Activated CD4-positive, alpha-beta memory T cell treated with anti-CD3 and anti-CD28 coated beads for 36 hours (primary cell): Measurements from ENCODE around the gene ZC3H11A. TPM values are rescaled to one million over a fixed set of nuclear protein-coding genes. Genes with fewer than 3 reads are reported as not detected.

Source experiments
- CTCF ChIA-PET: fragments of 350-600 bp; sonication (Branson Sonifier 250); formaldehyde crosslinking; loops from one replicate; lab custom pipeline; 2021; ENCODE audit warnings: antibody characterized with exemption, inconsistent platforms; lab: Charles Lee
- POLR2A ChIA-PET: fragments of 350-600 bp; sonication (Branson Sonifier 250); formaldehyde crosslinking; loops from one replicate; lab custom pipeline; 2021; ENCODE audit warnings: antibody characterized with exemption; lab: Charles Lee
- DNase-seq: peaks from one replicate; pipeline ENCODE4 v3.0.0-alpha.2; 2020
- H3K27ac Mint-ChIP-seq: one replicate; pipeline ENCODE4 v1.8.0; 2021; ENCODE audit warnings: mixed read lengths
- H3K27me3 Mint-ChIP-seq: one replicate; pipeline ENCODE4 v1.8.0; 2021; ENCODE audit warnings: mixed read lengths
- H3K36me3 Mint-ChIP-seq: one replicate; pipeline ENCODE4 v1.8.0; 2021; ENCODE audit warnings: mixed read lengths
- H3K4me1 Mint-ChIP-seq: one replicate; pipeline ENCODE4 v1.8.0; 2021; ENCODE audit warnings: low read depth, mixed read lengths
- H3K4me3 Mint-ChIP-seq: one replicate; pipeline ENCODE4 v1.8.0; 2021; ENCODE audit warnings: mild to moderate bottlenecking, mixed read lengths
- H3K9me3 Mint-ChIP-seq: one replicate; pipeline ENCODE4 v1.8.0; 2021; ENCODE audit warnings: mixed read lengths
- intact Hi-C: fragments of 100-400 bp; cut with micrococcal nuclease; formaldehyde crosslinking; loops from one replicate; pipeline ENCODE4 v1.15.1; 2023
- total RNA-seq, 2 experiments: library from RNA; stranded (reverse); gene quantifications; one replicate each; pipeline ENCODE4 v1.2.3, GENCODE V29; 2021

Gene ZC3H11A
- total RNA-seq, 2 experiments from 2014 or later, result 90.2 to 91.8 TPM

GRCh38 chr1:203764105-203765028 is 31.1 kb upstream of the ZC3H11A start:
- intact Hi-C loops, result loop anchor here (1.0 to 10.0 kb wide), 10 partner anchors 10 to 480 kb away; partner anchors contain the start of genes ATP2B4, SNRPE, ZBED6 and ZC3H11A
- no peaks in the 10 kb centered on the region for H3K27me3 Mint-ChIP-seq

DNA sequence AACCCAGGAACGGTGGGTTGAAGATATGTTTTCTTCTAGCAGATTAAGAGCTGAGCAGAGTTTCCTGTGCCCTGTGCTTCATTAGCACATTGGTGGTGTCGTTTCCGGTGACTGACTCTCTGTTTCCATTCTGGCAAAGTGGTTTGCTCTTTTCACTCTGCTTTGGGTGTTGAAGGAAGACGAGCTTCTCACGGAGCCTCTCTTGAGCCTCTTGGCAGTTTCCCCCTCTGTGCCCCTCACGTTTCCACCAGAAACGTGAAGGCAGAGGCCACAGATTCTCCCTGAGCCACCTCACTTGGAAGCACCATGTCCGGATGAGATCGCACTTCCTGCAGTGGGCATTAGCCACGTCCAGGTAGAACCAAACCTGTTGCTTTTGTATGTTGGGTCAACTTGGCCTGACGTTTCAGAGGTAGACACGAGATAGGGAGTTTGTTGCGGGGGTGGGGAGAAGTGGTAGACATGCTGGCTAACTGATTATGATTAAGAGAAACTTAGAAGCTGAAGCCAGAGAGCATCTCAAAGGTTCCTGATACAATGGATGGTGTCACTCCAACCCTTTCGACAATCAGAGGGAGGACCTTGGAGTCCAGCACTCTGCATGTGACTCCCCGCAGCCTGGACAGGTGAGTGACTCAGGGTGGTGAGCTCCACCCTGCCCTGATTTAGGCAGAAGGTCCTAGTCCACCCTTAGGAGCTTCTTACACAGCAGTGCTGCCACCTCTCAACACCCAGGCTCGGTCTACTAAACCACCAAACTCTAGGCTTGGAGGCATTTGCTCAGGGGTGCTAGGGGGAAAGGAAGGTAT is 30.2 kb upstream of the ZC3H11A start, which contains the start of gene LAX1:
TSS of gene LAX1 (plus strand) at position 155 of the 809 bp plus-strand sequence. CDS start at position 538, 383 bp downstream.
- H3K27me3 Mint-ChIP-seq, result no peaks in the 10 kb centered on the region
- H3K4me3 Mint-ChIP-seq, result peak within 1 kb of the TSS; percentile 94
- H3K27ac Mint-ChIP-seq, result peak within 1 kb of the TSS; percentile 100
- H3K36me3 Mint-ChIP-seq, result peaks cover 12% of the 10 kb centered on the region
- POLR2A ChIA-PET, result interaction anchor here (0.5 to 2.1 kb wide), 27 partner anchors 9 to 742 kb away, joined by 3 to 18 read pairs (median 4); partner anchors contain the start of genes ATP2B4, ZBED6 and ZC3H11A
- CTCF ChIA-PET, result interaction anchor here (0.6 to 1.9 kb wide), 8 partner anchors 63 to 498 kb away, joined by 3 to 9 read pairs (median 4); partner anchors contain the start of gene ATP2B4
- H3K9me3 Mint-ChIP-seq, result no peaks in the 10 kb centered on the region
- DNase-seq, result peak; percentile 90
- intact Hi-C loops, result loop anchor here (1.0 to 10.0 kb wide), 10 partner anchors 11 to 480 kb away; partner anchors contain the start of genes ATP2B4, SNRPE, ZBED6 and ZC3H11A
- H3K4me1 Mint-ChIP-seq, result peaks cover 40% of the 10 kb centered on the region

More at GRCh38 chr1:203764105-203765028, 31.1 kb upstream of the ZC3H11A start:
- H3K36me3 Mint-ChIP-seq, result peaks cover 11% of the 10 kb centered on the region
- H3K4me1 Mint-ChIP-seq, result peaks cover 38% of the 10 kb centered on the region
- peak overlapping the region; percentile 100 for H3K27ac Mint-ChIP-seq
- POLR2A ChIA-PET, result interaction anchor here (0.5 to 2.1 kb wide), 24 partner anchors 9 to 743 kb away, joined by 3 to 18 read pairs (median 4); partner anchors contain the start of genes ATP2B4, ZBED6 and ZC3H11A
- CTCF ChIA-PET, result interaction anchor here (0.6 to 1.9 kb wide), 6 partner anchors 62 to 424 kb away, joined by 3 to 9 read pairs (median 4); partner anchors contain the start of gene ATP2B4
- H3K4me3 Mint-ChIP-seq, result peak overlapping the region; percentile 94
- no peak for DNase-seq
- H3K9me3 Mint-ChIP-seq, result no peaks in the 10 kb centered on the region

DNA sequence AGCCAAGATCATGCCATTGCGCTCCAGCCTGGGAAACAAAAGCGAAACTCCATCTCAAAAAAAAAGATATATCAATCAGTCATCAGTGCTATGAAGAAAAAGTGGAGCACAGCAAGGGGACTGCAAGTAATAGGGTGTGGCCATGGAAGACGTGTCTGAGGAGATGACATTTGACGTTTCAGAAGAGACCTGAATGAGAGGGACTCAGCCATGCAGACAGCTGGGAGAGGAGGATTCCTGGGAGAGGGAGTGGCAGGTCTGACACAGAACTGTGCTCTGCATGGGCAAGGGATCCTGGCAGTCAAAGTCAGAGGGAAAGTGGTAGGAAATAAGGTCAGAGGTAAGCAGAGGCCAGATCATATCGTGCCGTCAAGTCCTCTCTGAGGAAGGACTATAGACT is 27.2 kb upstream of the ZC3H11A start:
- Mint-ChIP-seq H3K27me3 (no peaks in the 10 kb centered on the region), H3K36me3 (peaks cover 28% of the 10 kb centered on the region), H3K4me1 (peaks cover 31% of the 10 kb centered on the region), H3K4me3 (no peak overlapping the region), H3K9me3 (no peaks in the 10 kb centered on the region), H3K27ac (peak overlapping the region; percentile 74)
- ChIA-PET POLR2A (no interaction called here), CTCF (no interaction called here)
- intact Hi-C loops, result loop anchor here (5.0 to 10.0 kb wide), 4 partner anchors 36 to 483 kb away; no protein-coding TSS in a partner anchor
- peak; percentile 28 for DNase-seq

DNA sequence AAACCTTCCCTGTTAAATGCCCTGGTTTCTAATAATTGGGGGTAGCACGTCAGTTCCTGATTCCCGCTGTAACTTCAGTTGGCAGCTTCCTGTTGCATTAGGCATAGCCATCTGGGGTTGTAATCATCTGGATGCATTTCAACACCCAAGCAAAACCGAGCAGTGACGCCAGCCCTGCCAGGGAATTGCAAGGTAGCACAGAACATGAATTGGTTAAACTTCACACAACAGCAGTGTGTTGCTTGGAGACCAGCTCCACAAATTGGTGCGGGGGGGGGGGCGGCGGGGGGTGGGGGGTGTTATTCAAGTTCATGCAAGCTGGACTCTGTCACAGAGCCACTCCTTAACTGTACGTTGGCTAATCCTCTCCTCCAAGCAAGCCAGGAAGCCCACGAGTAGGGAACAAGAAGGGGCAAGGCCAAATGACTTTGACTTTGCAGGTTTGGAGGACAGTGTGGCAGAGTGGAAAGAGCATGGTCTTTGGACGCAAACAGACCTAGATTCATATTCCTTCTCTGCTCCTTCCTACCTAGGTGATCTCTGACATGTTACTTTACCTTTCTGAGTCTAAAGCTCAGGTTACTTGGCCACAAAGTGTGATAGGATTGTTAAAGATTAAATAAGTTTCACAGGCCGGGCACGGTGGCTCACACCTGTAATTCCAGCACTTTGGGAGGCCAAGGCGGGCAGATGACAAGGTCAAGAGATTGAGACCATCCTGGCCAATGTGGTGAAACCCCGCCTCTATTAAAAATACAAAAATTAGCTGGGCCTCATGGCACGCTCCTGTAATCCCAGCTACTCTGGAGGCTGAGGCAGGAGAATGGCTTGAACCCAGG is 25.7 kb upstream of the ZC3H11A start:
- H3K27me3 Mint-ChIP-seq, result no peaks in the 10 kb centered on the region
- DNase-seq, result no peak
- ChIA-PET POLR2A (no interaction called here), CTCF (no interaction called here)
- H3K9me3 Mint-ChIP-seq, result no peaks in the 10 kb centered on the region
- intact Hi-C loops, result loop anchor here (5.0 to 10.0 kb wide), 4 partner anchors 37 to 485 kb away; no protein-coding TSS in a partner anchor
- no peak overlapping the region for H3K4me3 Mint-ChIP-seq
- H3K4me1 Mint-ChIP-seq, result peaks cover 17% of the 10 kb centered on the region
- H3K36me3 Mint-ChIP-seq, result peaks cover 37% of the 10 kb centered on the region
- H3K27ac Mint-ChIP-seq, result no peak overlapping the region

- Mint-ChIP-seq H3K27ac (no peak overlapping the region), H3K36me3 (peaks cover 45% of the 10 kb centered on the region), H3K9me3 (no peaks in the 10 kb centered on the region), H3K4me1 (peaks cover 19% of the 10 kb centered on the region), H3K4me3 (no peak overlapping the region), H3K27me3 (no peaks in the 10 kb centered on the region)
- intact Hi-C loops, result no loop called here
- DNase-seq, result no peak
- ChIA-PET POLR2A (no interaction called here), CTCF (interaction anchor here (0.5 kb wide), 1 partner anchor 35 kb away, joined by 3 read pairs; no protein-coding TSS in a partner anchor)
Measured at GRCh38 chr1:203771901-203772301, 23.5 kb upstream of the ZC3H11A start.

DNA sequence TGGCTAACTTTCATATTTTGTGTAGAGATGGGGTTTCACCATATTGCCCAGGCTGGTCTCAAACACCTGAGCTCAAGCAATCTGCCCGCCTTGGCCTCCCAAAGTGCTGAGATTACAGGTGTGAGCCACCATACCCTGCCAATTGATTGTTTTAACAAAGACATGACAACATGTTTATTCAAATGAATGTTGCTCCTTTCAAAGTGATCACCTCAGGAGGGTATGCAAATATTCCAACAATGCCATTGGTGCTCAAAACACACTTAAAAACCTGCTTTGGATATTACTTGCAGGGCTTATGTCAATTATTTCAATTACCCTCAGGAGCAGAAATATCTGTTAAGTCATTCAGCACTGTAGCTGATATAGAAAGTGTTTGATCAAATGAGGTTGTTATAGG is 22.6 kb upstream of the ZC3H11A start:
- ChIA-PET POLR2A (no interaction called here), CTCF (no interaction called here)
- Mint-ChIP-seq H3K9me3 (no peaks in the 10 kb centered on the region), H3K36me3 (peaks cover 45% of the 10 kb centered on the region), H3K27ac (no peak overlapping the region), H3K4me1 (peaks cover 16% of the 10 kb centered on the region), H3K4me3 (no peak overlapping the region), H3K27me3 (no peaks in the 10 kb centered on the region)
- DNase-seq, result no peak
- intact Hi-C loops, result no loop called here

DNA sequence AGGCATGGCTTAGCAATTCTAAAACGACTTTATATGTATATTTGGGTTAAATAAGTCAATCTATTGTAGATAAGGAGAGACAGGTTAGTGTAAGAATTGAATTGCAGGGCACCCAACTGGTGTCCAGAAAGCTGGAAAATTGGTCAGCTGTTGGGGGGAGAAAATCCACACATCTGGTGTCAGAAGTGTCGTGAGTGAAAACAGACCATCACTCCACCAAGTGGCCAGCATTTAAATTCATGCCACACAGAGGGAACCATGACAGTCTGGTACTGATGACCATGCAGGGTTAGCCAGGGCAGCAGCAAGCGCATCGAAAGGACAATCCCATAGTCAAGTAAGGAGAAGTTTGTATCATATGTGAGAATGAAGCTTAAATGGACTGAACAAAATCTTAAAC is 18.8 kb upstream of the ZC3H11A start:
- peak overlapping the region; percentile 35 for H3K27ac Mint-ChIP-seq
- no peaks in the 10 kb centered on the region for H3K9me3 Mint-ChIP-seq
- ChIA-PET CTCF (no interaction called here), POLR2A (interaction anchor here (1.2 to 1.6 kb wide), 2 partner anchors 11 to 124 kb away, joined by 3 to 4 read pairs; partner anchors contain the start of gene LAX1)
- peaks cover 33% of the 10 kb centered on the region for H3K36me3 Mint-ChIP-seq
- no peak for DNase-seq
- H3K4me3 Mint-ChIP-seq, result no peak overlapping the region
- H3K4me1 Mint-ChIP-seq, result peaks cover 5% of the 10 kb centered on the region
- H3K27me3 Mint-ChIP-seq, result no peaks in the 10 kb centered on the region
- intact Hi-C loops, result no loop called here

DNA sequence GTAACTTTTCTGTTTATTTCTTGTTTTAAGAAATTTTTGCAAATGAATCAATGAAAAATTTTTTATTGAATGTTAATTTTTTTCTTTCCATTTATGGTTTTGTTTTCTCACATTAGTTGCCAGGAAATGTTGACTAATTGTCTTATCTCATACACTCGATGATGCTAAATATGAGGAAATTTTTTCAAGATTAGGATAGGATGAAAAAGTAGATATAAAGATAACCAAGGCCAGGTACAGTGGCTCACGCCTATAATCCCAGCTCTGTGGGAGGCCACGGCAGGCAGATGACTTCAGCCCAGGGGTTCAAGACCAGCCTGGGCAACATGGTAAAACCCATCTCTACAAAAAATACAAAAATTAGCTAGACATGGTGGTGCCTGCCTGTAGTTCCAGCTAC is 17.8 kb upstream of the ZC3H11A start:
- DNase-seq, result no peak
- Mint-ChIP-seq H3K36me3 (peaks cover 27% of the 10 kb centered on the region), H3K4me3 (no peak overlapping the region), H3K27ac (no peak overlapping the region), H3K9me3 (no peaks in the 10 kb centered on the region), H3K27me3 (no peaks in the 10 kb centered on the region), H3K4me1 (peaks cover 5% of the 10 kb centered on the region)
- intact Hi-C loops, result no loop called here
- ChIA-PET CTCF (no interaction called here), POLR2A (interaction anchor here (1.2 to 1.6 kb wide), 2 partner anchors 12 to 125 kb away, joined by 3 to 4 read pairs; partner anchors contain the start of gene LAX1)

DNA sequence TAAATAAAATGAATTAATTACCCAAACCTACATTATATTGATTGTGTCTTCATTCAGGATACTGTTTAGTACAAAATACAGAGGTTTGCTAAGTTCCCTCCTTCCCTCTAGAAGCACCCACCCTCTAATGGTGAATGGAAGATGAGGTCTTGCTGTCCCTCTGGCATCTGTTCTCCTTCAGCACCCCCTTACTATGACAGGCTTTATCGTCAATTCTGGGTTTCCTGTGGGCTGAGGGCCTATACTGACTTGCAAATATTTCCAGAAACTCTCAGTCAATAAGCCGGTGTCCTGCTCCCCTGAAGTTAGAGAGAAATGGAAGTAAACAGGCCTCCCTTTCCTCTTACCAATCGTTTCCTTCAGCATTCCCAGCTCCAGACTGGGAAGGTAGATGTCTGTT is 17.3 kb upstream of the ZC3H11A start:
- ChIA-PET CTCF (no interaction called here), POLR2A (interaction anchor here (1.6 kb wide), 1 partner anchor 13 kb away, joined by 4 read pairs; the partner anchor contains the start of gene LAX1)
- H3K4me1 Mint-ChIP-seq, result peaks cover 5% of the 10 kb centered on the region
- H3K4me3 Mint-ChIP-seq, result no peak overlapping the region
- no peak for DNase-seq
- intact Hi-C loops, result no loop called here
- no peaks in the 10 kb centered on the region for H3K27me3 Mint-ChIP-seq
- no peaks in the 10 kb centered on the region for H3K9me3 Mint-ChIP-seq
- H3K36me3 Mint-ChIP-seq, result peaks cover 24% of the 10 kb centered on the region
- H3K27ac Mint-ChIP-seq, result peak overlapping the region; percentile 8

DNA sequence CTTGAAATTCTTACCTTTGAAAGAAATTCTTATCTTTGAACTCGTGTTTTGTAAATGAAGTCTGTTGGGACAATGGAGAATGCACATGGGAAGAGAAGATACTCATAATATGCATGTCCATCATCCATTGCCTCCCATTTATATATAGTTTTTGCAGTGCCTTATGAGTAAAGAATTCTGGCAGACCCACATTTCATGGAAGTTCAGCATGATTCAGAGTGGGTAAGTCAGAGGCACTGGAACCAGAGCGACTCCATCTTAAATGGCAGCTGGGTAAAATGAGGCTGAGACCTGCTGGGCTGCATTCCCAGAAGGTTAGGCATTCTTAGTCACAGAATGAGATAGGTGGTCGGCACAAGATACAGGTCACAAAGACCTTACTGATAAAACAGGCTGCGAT is 16.6 kb upstream of the ZC3H11A start:
- H3K4me3 Mint-ChIP-seq, result no peak overlapping the region
- ChIA-PET POLR2A (no interaction called here), CTCF (no interaction called here)
- H3K27me3 Mint-ChIP-seq, result no peaks in the 10 kb centered on the region
- H3K36me3 Mint-ChIP-seq, result peaks cover 23% of the 10 kb centered on the region
- intact Hi-C loops, result no loop called here
- no peak for DNase-seq
- H3K27ac Mint-ChIP-seq, result no peak overlapping the region
- H3K9me3 Mint-ChIP-seq, result no peaks in the 10 kb centered on the region
- peaks cover 5% of the 10 kb centered on the region for H3K4me1 Mint-ChIP-seq

GRCh38 chr1:203781962-203782361 is 13.5 kb upstream of the ZC3H11A start:
- Mint-ChIP-seq H3K27ac (no peak overlapping the region), H3K27me3 (no peaks in the 10 kb centered on the region), H3K36me3 (no peaks in the 10 kb centered on the region), H3K9me3 (no peaks in the 10 kb centered on the region), H3K4me1 (no peaks in the 10 kb centered on the region), H3K4me3 (no peak overlapping the region)
- intact Hi-C loops, result no loop called here
- POLR2A ChIA-PET, result no interaction called here
- no peak for DNase-seq
- CTCF ChIA-PET, result no interaction called here
